Posterior vena cava (tissue), 2 donors: ENCODE data around the gene ASZ1. TPM values are rescaled to one million over a fixed set of nuclear protein-coding genes. Genes with fewer than 3 reads are reported as not detected.
"Not testable (repeated sequence)": the region's sequence is repeated elsewhere in the genome, so short reads cannot be mapped to it uniquely, and the experiment has no call there.

Experiments
- DNase-seq: peaks from one replicate; pipeline ENCODE4 v3.0.0-alpha.2; 2020; ENCODE audit warnings: low spot score
- intact Hi-C, 2 donors: fragments of 100-400 bp; cut with DNase I; formaldehyde crosslinking; loops; one replicate each; pipeline versions ENCODE4 v1.14.1 to v1.14.2; 2022 to 2023
- long read RNA-seq, 2 donors: library from polyadenylated mRNA; unstranded; transcript quantifications; one replicate each; pipeline ENCODE4 v2.0.0, GENCODE V29; 2020 to 2021
- total RNA-seq, 2 donors: library from RNA; stranded (reverse); fragmentation: NEBNext Ultra II Directional; extraction: Animal tissue kit (Norgen Biotek cat#: 25700); gene quantifications; one replicate each; pipeline ENCODE4 v1.2.1, GENCODE V29; 2021
- donor health status: DM: yes; HTN: yes; CAD: no.
- donor health status: DM: yes; HTN: yes; CAD: no.

ASZ1 gene, protein sequence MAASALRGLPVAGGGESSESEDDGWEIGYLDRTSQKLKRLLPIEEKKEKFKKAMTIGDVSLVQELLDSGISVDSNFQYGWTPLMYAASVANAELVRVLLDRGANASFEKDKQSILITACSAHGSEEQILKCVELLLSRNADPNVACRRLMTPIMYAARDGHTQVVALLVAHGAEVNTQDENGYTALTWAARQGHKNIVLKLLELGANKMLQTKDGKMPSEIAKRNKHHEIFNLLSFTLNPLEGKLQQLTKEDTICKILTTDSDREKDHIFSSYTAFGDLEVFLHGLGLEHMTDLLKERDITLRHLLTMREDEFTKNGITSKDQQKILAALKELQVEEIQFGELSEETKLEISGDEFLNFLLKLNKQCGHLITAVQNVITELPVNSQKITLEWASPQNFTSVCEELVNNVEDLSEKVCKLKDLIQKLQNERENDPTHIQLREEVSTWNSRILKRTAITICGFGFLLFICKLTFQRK
- total RNA-seq, result not detected
- long read RNA-seq, donor 1, result 0 reads
- long read RNA-seq, donor 2, result 0 reads

GRCh38 chr7:117427258-117427701 lies at the start of gene ASZ1:
Gene ASZ1, minus strand, starts transcription at chr7:117427493. Its CDS starts 33 bp downstream, at chr7:117427460.
- intact Hi-C loops, result no loop called here
- DNase-seq, result peak; percentile 67

GRCh38 chr7:117476557-117477215 lies 49.4 kb upstream of the ASZ1 start:
- intact Hi-C loops, result no loop called here
- no peak for DNase-seq

DNA sequence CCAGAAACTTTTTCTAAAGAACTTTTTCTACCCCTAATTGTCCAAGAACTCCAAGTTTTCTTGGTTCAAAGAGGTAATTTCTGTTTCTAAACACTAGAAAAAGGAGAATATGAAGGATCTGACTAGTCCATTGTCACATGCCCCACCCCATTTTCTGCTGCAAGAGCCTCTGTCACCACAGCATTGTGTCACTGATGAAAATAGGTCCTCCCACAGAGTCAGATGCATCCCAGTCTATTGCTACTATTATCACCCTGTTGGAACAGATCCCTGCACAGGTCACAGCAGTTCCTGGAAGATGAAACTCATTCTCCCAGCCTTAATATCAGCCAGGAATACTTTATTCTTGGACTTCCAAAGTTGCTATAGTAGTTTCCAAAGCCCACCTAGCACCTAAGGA lies 45.0 kb upstream of the ASZ1 start:
- no peak for DNase-seq
- intact Hi-C loops, result no loop called here

GRCh38 chr7:117470777-117471176 lies 43.5 kb upstream of the ASZ1 start:
- intact Hi-C loops, result no loop called here

GRCh38 chr7:117468174-117468573 lies 40.9 kb upstream of the ASZ1 start:
- intact Hi-C loops, result no loop called here
- no peak for DNase-seq

More at GRCh38 chr7:117470777-117471176, 43.5 kb upstream of the ASZ1 start:
- DNase-seq, result no peak

DNA sequence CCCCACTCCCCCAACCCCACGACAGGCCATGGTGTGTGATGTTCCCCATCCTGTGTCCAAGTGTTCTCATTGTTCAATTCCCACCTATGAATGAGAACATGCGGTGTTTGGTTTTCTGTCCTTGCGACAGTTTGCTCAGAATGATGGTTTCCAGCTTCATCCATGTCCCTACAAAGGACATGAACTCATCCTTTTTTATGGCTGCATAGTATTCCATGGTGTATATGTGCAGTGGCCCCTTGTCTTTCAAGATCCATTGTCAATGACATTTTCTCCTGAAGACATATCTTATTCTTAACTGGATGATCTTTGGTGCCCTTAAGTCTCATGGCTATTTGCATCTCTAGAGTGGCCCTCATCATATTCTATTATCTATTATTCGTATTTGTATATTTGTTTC lies 33.5 kb upstream of the ASZ1 start:
- intact Hi-C loops, DNase-seq: not testable (repeated sequence)

- intact Hi-C loops, result no loop called here
- no peak for DNase-seq
These were observed 32.4 kb upstream of the ASZ1 start for GRCh38 chr7:117459735-117460134.

DNA sequence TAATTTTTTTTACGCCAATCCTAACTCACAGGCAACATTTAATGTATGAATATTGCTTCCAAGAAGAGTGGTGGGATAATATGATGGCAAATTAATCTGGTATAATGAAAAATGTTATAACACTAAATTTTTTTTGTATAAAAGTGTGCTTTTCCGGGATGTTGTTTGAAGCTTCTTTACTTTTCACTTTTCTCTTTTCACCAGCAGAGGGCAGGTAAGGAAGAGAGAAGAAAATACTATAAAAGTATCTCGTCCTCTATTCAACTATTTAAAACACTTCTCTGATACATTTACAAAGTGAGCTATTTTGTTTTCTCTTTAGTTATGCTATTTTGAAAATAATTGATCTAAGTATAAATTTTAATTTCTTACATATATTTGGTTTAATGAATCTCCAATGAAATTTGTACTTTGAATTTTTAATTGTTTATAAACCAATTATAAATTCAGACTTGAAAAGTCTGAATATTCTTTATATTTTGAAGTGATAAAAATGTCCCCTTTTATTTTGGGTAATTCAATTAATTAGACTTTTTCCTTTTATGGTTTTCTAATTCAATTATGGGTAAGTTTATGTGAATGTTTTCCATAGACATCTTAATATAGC lies 31.8 kb upstream of the ASZ1 start:
- no peak for DNase-seq
- intact Hi-C loops, result no loop called here

DNA sequence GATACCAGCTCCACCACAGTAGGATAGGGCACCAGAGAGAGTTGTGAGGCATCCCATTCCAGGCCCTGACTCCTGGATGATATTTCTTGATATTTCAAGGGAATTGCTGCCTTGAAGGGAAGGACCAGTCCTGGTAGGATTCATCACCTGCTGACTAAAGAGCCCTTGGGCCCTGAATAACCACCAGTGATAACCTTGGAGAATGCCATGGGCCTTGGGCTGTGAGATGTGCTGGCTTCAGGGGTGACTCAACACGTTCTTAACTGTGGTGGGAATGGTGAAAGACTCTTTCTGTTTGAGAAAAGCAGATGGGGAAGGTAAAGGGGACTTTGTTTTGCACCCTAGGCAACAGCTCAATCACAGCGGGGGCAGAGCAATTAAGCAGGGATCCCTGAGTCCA lies 21.4 kb upstream of the ASZ1 start:
- DNase-seq, result no peak
- intact Hi-C loops, result no loop called here

DNA sequence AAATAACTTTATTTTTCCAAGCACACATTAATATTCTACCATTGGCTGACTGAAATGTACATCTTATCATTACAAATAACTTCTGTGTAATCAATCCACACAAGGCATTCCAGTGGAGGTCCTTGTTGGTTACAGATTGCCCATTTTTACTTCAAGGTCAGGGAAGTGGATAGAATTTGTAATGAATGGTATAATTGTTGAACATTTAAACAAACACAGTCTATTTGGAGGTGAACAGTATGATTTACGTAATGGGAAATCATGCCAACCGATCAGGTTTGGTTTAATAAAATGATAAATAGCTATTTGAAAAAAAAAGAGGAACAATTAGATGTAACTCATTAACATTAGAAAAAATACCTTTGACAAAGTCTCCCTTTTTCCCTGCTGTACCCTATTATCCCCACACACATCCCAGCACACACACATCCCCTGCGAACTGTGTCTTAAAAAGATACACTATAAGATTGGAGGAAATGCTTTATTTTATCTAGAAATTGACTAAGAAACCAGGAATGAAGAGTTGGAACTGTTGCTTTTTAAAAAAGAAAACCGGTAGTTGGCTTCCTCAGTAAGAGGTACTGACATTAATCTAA lies 19.0 kb upstream of the ASZ1 start:
- DNase-seq, result no peak

GRCh38 chr7:117445206-117445605 lies 17.9 kb upstream of the ASZ1 start:
- DNase-seq, result no peak
- intact Hi-C loops, result no loop called here

More for the DNA sequence above, 19.0 kb upstream of the ASZ1 start:
- intact Hi-C loops, result no loop called here

DNA sequence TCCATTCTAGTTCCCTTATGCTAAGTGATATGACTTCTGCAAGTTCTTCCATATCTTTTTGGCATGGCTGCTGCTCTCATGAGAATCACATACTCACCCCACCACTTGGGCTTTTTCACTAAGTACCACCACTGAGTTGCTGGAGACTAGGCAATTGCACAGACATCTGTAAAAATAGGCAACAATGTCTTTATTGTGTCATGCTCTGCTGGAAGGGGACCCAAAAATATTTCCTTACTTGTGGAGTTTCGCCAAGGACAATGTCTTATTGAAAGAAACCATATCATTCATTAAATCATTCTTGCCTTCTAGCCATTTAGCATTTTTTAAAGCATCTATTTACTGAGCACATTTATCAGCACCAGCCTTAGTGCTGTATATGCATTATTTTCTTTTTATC lies 17.4 kb upstream of the ASZ1 start:
- DNase-seq, result no peak
- intact Hi-C loops, result no loop called here

- no peak for DNase-seq
- intact Hi-C loops, result no loop called here
These were observed 8.3 kb upstream of the ASZ1 start for GRCh38 chr7:117435475-117436043.

DNA sequence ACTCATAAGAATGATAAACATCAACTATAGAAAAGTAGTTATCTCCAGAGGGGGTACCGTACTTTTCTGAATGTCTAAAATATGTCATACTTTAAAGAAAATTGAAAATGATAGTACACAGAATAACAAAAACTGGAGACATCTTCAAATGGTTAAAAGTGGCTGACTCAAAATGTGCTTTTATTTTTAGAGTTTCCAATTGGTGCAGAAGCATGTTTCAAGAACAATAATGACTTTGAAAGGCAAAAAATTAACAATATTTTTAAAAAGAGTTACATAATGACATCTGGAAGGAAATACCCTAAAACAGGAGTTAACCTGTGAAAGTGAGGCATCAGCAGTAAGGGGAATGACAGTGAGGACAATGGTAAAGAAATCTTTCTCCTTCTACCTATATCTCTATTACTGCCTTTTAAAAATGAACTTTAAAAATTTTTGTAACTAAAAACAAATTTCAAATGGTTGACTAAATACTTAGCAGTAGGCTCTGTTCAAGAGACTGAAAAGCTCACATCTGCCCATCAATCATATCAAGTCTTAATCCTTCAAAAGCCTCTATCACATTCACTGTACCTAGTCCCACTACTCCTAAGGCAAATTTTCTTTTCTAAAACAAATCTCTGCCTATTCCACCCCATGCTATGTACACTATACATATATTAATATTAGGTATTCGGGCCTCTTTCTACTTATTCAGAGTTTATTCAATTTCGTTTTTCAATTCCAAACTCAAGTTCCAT lies 3.0 kb downstream of the ASZ1 start:
- intact Hi-C loops, result no loop called here
- DNase-seq, result no peak

DNA sequence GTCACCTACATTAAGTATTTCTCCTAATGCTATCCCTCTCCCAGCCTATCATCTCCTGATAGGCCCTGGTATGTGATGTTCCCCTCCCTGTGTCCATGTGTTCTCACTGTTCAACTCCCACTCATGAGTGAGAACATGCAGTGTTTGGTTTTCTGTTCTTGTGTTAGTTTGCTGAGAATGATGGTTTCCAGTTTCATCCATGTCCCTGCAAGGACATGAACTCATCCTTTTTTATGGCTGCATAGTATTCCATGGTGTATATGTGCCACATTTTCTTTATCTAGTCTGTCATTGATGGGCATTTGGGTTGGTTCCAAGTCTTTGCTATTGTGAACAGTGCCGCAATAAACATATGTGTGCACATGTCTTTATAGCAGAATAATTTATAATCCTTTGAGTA lies 12.7 kb downstream of the ASZ1 start:
- intact Hi-C loops, DNase-seq: not testable (repeated sequence)

GRCh38 chr7:117412946-117413559 lies 14.2 kb downstream of the ASZ1 start:
- intact Hi-C loops, result no loop called here
- DNase-seq, result no peak

DNA sequence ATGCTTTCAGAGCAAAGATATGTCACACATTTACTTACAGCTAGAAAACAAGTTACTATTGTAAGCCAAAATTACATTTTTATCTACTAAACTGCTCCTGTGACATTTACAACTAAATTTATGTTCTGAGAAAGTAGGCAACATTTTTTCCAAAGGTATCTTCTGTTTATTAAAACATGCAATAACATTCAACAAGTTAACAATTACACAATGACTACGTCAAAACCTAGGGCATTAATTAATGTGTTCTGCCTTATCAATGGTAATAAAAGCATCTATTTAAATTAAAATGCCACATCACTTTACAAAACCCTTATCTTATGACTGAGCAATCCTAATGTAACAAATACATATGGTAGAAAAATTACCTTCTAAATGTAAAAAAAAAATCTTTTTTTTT lies 14.9 kb downstream of the ASZ1 start:
- intact Hi-C loops, result no loop called here
- DNase-seq, result no peak

DNA sequence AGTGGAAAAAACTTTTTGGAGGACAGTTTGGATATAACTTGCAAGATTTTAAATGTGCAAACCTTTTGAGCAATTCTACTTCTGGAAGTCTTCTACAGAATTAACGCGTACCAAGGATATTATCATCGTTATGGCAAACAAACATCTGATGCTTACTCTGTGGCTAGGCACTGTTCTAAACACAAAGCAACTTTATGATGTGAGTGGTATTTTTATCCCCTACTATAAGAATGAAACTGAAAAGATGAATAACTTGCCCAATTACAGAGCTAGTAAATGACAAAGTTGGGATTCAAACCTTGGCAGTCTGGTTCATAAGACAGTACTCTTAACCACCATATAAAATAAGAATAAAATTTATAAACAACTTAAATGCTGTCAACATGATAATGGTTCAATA lies 15.8 kb downstream of the ASZ1 start:
- intact Hi-C loops, result no loop called here
- no peak for DNase-seq
